GM19099 (cell line): ENCODE data around the gene CLTCL1.

ENCODE experiments used
- POLR2A ChIP-seq: IDR thresholded peaks from 3 replicates; pipeline ENCODE4 v1.6.1; 2011; ENCODE audit warnings: low read depth; ENCODE audit not compliant: insufficient read length; ENCODE audit errors: extremely low read depth

Gene CLTCL1

GRCh38 chr22:19131685-19132015 lies 159.9 kb downstream of the CLTCL1 start:
- TF ChIP-seq POLR2A = no peak

DNA sequence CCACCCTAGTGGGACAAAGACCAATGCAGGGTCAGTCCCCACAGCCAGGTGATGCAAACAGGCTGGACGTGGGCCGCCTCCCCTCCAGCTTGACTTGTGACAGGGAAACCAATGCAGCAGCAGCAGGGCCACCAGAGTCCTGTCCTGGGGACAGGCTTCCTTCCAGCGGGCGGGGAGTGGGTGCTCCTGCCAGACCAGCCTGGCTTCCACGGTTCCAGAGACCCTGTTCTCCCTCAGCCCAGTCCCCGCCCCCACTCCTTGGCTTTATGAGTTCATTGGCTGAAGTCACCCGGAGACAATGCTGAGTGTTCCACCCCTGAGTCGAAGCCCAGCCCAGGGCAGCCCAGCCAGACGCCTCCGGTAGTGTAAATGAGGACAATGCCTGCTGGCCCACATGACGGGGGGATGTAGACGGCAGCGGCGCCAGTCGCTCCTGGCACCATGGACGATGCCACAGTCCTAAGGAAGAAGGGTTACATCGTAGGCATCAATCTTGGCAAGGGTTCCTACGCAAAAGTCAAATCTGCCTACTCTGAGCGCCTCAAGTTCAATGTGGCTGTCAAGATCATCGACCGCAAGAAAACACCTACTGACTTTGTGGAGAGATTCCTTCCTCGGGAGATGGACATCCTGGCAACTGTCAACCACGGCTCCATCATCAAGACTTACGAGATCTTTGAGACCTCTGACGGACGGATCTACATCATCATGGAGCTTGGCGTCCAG lies 160.4 kb downstream of the CLTCL1 start, which contains the start of gene TSSK2:
Gene TSSK2, plus strand, starts transcription at position 350 of the 726 bp plus-strand sequence. Its CDS starts 92 bp downstream, at position 442.
- no peak for TF ChIP-seq POLR2A

DNA sequence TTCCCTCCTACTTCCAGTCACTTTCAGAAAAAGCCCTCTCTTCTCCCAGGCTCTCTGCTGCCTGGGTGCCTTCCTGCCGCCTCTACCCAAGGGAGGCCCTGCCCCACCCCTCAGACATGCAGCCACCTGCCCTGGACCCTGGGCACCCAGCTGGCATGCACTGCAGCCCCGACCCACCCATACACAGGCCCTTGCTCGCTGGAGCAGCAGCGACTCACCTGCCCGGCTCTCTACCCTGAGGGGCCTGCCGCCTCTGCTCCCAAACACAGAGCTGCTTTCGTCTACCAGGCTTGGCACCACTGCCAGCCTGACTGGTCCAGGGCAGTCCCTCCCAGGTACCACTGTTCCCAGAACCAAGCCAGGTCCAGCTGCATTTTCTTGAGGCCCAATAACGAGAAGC lies 161.6 kb downstream of the CLTCL1 start:
- TF ChIP-seq POLR2A = no peak
